GM21528 (cell line): ENCODE measurements around the gene PINK1.

ENCODE experiments used
- ATAC-seq: cut with Tn5 transposase; IDR thresholded peaks from one replicate; pipeline ENCODE4 v1.9.1; 2021; ENCODE audit warnings: mild to moderate bottlenecking, moderate library complexity; ENCODE audit not compliant: unreplicated experiment, low FRiP score

Gene PINK1

DNA sequence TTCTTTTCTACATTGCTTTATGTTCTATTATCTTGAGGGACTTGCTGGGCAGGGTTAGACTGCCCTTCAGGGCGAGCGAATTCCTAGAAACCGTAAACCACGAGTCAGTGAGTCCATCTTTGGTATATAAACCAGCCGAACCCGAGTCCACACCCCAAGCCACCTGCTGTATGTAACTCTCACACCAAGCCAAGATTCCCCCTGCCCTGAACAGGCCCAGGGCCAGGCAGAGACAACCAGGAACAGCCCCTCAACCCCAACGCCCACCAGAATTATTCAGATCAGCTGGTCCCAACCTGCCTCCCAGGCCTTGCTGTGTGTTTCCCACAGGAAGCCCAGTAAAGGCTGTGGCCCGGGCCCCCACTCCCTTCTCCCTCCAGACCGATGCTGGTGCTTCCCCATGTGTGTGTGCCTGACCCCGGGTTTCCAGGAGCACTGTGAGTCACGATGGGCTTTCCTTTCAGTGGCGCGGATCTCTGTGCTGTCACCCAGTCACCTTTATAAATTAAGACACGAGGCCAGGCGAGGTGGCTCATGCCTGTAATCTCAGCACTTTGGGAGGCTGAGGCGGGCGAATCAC, 67.5 kb downstream of the PINK1 start:
- ATAC-seq: no peak
